GM12874 (cell line): Measurements from ENCODE around the gene ROR1.

Experiments
- TF ChIP-seq, protein P1 (sequence below): IDR thresholded peaks from 2 replicates; pipeline ENCODE4 v1.5.1; 2011; ENCODE audit warnings: low read depth, mild to moderate bottlenecking, control low read depth, low read length, moderate library complexity; ENCODE audit not compliant: insufficient read depth

Gene ROR1

DNA sequence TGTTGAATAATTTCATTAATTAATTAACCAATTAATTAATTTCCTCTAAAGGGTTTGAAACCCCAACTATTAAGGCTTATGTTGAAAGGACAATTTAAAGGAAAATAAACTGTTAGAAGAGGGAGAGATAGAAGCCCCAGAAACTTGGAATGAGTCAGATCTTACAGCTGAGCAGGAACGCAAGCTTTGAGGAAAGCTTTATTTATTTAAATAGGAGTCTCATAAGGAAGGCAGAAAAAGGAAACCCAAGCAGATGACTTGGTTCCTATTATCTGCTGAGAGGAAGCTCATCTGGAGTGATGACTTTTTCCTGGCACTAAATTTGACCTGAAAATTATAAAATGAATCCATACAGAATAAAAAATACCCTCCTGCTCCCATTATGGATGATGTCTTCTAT is 105.1 kb downstream of the ROR1 start:
- TF ChIP-seq, protein P1, sequence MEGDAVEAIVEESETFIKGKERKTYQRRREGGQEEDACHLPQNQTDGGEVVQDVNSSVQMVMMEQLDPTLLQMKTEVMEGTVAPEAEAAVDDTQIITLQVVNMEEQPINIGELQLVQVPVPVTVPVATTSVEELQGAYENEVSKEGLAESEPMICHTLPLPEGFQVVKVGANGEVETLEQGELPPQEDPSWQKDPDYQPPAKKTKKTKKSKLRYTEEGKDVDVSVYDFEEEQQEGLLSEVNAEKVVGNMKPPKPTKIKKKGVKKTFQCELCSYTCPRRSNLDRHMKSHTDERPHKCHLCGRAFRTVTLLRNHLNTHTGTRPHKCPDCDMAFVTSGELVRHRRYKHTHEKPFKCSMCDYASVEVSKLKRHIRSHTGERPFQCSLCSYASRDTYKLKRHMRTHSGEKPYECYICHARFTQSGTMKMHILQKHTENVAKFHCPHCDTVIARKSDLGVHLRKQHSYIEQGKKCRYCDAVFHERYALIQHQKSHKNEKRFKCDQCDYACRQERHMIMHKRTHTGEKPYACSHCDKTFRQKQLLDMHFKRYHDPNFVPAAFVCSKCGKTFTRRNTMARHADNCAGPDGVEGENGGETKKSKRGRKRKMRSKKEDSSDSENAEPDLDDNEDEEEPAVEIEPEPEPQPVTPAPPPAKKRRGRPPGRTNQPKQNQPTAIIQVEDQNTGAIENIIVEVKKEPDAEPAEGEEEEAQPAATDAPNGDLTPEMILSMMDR: no peak

DNA sequence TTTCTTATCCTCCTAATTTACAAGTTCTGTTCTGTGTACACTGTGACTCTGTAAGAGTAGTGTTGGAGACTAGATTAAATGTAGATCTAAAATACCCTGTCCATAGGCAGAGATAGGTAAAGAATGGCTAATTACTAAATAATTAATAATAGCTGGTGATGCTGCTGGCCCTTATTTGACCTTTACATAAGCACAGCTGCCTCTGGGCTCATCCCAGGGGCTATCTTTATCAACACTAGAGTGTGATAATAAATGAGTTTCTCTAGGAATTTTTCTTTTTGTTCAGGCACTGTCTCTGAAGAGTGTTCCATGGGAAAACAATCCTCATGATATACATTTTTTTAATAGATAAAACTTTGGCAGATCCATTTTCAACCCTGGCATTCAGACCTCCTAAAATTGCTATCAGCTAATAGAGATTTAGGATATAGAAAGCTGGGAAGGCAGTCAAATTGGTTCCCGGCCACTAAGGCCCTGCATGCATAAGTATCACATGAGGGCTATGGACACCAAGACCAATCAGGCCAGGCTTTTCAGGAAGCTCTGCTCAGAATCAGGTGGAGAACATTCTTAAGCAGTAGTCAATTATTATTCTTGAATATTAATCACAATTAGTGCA is 107.2 kb downstream of the ROR1 start:
- TF ChIP-seq, protein P1: no peak

- TF ChIP-seq, protein P1: no peak
Measured at GRCh38 chr1:63882048-63882704, 108.4 kb downstream of the ROR1 start.

GRCh38 chr1:63883494-63884235 is 109.8 kb downstream of the ROR1 start:
- TF ChIP-seq, protein P1: no peak

GRCh38 chr1:63884486-63884885 is 110.7 kb downstream of the ROR1 start:
- TF ChIP-seq, protein P1: no peak

DNA sequence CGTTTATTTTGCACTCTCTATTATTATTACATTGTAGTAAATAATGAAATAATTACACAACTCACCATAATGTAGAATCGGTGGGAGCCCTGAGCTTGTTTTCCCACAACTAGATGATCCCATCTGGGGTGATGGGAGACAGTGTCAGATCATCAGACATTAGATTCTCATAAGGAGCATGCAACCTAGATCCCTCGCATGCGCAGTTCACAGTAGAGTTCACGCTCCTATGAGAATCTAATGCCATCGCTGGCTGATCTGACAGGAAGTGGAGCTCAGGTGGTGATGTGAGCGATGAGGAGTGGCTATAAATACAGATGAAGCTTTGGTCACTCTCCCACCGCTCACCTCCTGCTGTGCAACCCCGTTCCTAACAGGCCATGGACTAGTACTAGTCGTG is 112.1 kb downstream of the ROR1 start:
- TF ChIP-seq, protein P1: no peak

DNA sequence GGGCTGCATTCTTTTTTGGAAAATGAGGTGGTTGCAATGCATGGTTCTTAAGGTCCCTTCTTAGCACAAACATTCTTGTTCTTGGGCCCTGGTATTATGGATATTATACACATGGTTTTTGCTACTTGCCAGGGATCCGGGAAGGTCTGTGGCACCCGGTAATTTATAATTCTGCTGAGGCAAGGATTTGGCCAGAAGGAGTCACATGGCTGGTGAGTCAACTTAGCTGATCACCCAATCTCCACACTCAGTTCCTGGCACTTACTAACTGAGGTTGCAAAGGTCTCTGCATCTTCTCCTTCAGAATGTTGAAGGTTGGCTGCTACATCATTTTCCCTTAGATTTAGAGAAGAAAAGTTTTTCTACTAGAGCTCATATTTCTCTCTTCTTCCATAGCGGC is 112.5 kb downstream of the ROR1 start:
- TF ChIP-seq, protein P1: no peak
